Smooth muscle cell of the brain vasculature (primary cell): ENCODE data around the gene MAPT.
"Not testable (repeated sequence)": the region's sequence is repeated elsewhere in the genome, so short reads cannot be mapped to it uniquely, and the experiment has no call there.

Source experiments
- DNase-seq: peaks from one replicate; pipeline ENCODE4 v3.0.0-alpha.2; 2012; ENCODE audit warnings: low read depth, low spot score

The MAPT gene

DNA sequence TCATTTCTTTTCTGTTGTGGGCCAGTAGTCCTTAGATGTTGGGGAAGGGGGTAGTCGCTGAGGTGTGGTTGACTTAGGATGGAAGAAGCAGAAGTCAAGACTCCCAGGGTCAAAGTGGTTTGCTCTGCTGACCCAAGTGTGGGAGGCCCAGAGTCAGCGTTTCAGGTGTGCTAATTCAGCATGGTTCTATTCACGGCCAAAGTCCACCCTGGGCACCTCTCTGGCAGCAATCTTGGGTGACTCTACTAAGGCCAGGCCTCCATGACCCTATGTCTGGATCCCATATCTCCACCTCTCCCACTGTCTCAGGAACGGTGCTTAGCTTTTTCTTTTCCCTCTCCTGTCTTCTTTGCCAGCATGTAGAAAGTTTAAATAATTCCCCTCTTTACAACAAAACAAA is 32.9 kb downstream of the MAPT start:
- DNase-seq, result no peak

DNA sequence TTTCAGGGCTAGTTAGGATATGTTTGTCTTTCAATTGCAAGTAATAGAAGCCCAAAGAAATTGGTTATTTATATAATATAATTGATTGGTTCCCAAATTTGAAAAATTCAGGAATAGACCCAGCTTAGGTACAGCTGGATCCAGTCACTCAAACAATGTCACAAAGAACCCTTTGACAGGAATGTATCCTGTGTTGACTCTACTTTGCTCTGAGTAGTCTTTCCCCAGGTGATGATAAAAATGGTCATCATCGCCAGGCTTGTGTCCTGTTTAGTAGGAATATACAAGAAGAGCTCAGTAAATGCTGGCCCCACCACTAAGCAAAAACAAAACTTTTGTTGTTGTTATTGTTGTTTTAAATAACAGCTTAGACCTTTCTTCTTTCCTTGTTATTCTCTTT is 35.0 kb downstream of the MAPT start:
- no peak for DNase-seq

DNA sequence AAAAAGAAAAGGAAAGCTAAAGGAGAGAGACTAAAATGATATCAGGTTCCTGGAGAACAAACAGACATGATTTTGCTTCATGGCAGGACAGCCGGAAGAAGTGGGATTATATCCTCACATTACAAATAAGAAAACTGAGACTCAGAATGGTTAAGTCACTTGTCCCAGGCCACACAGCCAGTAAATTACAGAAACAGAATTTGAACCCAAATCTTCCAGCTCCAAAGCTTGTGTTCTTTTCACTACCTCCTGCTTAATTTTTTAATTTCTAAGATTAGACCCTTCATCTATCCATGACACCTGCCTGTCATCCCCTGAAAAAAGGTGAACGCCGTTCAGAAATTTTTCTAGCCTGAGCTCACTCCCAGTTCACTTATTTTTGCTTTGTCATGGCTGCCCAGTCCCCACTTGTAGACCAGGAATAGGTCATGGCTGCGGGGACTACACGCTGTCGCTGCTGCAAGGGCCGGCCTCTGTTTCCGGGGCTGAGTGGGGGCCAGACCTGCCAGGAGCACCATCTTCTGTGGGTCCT is 36.1 kb downstream of the MAPT start:
- no peak for DNase-seq

DNA sequence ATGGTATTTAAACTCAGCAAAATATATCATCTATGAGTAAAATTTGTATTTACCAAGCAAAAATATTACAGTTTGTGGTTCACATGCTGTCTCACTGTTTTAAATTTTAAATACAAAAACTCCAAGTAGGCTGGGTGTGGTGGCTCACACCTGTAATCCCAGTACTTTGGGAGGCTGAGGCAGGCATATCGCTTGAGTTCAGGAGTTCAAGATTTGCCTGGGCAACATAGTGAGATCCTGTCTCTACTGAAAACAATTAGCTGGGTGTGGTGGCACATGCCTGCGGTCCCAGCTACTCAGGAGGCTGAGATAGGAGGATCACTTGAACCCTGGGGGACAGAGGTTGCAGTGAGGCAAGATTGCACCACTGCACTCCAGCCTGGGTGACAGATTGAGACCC is 37.3 kb downstream of the MAPT start:
- no peak for DNase-seq

DNA sequence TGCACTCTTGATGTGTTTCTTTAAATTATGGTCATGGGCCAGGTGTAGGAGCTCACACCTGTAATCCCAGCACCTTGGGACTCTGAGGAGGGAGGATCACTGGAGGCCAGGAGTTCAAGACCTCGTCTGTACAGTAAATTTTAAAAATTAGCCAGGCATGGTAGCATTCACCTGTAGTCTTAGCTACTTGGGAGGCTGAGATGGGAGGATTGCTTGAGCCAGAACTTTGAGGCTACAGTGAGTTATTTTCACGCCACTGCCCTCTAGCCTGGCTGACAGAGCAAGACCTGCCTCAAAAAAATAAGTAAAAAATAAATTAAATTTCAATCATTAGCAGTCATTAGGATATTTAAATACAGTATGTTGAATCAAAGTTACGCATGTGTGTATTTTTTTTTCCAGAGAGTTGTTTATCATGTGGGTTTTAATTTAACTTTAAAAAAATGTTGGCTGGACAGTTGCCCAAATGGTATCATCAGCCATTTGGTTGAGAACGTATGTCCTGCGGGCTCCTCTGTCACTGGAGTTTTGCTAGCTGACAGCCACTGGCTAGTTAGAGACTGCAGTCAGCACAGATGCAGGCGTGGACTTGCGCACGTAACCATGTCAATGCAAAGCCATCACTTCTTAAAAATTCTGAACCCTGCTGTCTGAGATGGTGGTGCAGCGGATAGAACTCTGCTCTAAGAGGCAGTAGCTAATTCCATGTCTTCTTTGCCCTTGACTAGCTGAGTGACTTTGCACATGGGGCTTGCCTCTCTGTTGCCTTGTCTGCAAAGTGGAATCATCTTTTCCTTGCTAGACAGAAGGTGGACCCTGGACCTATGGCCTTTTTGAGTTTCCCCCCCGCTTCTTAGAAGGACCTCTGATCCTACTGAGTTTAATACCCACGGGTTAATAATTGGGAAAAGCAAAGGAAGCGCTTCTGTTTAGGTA is 40.0 kb downstream of the MAPT start:
- DNase-seq, result no peak

DNA sequence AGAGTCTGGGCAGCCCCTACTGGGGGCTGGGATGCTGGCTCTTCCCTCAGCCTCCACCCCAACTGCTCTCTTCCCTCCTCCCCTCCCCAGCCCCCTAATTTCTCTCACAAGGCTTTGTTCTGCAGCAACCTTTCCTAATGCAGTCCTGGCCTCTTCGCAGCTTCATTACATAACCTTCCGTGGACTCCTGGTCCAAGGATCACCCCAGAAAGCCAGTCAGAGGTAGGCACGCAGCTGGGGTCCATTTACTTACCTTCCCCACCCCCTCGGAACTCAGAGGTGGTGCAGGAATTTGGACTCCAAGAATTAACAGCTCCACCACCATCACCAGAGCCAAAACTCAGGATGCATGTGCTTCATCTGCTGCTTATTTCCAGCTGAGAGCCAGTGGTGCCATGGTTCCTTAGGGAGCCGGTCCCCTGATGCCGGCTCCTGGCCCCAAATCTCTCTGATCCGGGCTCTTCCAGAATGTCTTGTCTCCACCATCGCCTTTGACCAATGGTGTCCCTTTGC is 40.9 kb downstream of the MAPT start:
- DNase-seq, result no peak

DNA sequence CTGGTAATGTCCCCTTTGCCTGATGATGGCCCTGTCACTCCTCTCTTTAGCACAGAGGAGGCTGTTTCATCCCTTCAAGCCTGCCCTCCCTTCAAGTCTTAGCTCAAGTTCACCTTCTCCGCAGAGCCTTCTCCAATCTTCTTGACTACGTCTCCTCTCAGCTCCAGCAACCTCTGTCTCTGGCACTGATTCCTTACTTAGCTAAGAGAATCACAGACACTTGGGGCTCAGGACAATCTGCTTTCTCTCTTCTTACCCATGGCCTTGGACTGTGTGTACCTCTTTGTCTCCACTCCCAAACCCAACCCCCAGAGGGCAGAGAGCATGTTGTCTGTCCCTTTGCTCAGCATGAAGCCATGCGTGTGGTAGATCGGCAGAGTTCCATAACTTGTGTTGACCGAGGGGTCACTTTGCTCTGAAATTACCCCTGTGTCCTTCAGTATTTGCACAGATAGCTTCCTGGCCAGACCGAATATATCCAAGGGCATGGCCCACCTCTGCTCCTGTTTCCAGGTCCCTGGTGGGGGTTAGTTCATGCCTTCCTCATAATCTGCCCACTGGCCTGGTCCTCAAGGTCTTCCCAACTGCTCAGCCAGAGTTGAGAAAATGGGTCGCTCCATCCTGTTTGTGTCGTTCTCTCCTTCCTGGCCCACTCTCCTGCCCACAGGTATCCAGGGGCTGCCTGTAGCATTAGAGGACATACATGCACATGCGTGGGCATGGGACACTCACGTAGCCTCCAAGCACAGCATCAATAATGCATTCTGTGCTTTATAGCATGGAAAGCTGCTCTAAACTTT is 41.6 kb downstream of the MAPT start:
- DNase-seq, result no peak

DNA sequence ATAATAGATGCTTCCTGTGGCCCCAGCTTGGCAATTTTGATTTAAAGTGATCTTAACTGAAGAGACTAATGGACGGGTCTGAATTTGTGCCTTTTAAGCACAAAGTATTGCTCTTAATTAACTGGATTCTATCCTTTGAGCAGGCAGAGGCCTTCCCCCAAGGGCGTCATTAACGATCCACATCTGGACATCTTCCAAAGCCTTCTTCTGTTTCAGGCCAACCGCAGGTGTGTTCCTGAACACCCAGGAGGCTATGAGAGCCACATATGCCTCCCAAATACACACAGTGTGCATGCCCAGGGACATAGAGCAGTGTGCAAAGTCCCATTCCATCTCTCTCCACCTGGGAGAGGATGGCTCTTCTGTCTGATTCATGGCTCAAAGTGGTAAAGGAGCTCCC is 42.3 kb downstream of the MAPT start:
- DNase-seq, result no peak

DNA sequence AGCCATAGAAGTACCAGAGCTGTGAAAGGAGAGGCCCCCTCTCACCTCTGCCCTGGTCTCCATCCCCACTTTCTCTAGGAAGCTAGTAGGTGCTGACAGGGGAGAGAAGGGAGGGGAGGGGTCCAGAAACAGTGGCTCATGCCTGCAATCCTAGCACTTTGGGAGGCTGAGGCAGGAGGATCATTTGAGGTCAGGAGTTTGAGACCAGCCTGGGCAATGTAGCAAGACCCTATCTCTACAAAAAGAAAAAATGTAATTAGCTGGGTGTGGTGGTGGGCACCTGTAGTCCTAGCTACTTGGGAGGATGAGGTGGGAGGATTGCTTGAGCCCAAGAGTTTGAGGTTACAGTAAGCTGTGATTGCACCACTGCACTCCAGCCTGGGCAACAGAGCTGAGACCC is 42.8 kb downstream of the MAPT start:
- not testable (repeated sequence) for DNase-seq

DNA sequence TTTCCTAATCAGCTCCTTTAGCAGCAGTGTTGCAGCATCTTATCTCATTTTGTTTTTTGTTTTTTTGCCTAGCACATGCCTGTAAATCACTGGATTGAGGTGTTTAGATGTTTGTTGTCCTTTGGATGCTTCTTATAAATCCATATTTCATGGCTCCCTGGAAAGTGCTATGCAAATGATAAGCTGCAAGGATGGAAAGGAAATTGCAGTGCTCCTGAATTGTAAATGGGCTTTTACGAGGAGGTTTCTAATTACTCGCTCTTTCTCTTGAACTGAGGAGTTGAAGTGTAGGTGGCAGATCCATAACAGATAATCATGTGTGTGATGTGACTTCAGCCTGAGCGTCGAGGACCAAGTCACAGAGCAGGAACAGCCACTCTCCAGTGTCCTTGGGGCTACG is 45.0 kb downstream of the MAPT start:
- DNase-seq, result no peak

DNA sequence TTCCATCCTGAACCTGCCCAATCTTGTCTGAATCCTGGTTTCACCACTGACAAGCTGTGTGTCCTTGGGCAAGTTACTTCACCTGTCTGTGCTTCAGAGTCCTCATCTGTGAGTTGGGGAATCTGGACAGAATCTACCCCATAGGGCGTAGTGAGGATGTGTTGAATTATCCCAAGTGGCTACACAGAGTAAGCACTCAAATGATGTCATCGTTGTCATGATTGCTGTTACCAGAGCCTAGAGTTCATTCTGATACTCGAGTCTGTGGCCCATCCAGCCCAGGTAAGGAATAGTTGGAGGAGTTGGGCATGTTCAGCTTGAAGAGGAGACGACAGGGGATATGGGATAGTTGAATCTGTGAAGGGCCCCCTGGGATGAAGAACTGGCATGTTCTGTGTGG is 45.9 kb downstream of the MAPT start:
- no peak for DNase-seq

DNA sequence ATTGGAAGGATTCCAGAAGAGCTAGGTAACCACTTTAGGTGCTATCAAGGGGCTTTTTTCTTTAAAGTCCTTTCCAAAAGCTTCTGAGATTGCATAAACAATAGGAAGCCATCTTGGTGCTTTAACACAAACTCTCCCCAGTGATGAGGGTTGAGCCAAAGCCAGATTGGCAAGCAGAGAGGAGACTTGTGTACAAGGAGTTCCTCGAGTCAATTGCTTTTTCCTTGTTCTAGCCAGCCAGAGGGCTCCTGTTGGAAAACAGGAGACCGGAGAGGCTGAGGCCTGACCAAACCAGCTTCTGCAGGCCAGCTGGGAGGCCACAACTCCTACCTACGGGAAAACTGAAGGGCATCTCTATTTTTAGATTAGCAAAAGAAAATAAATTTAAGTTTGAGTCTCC is 46.5 kb downstream of the MAPT start:
- DNase-seq, result no peak

DNA sequence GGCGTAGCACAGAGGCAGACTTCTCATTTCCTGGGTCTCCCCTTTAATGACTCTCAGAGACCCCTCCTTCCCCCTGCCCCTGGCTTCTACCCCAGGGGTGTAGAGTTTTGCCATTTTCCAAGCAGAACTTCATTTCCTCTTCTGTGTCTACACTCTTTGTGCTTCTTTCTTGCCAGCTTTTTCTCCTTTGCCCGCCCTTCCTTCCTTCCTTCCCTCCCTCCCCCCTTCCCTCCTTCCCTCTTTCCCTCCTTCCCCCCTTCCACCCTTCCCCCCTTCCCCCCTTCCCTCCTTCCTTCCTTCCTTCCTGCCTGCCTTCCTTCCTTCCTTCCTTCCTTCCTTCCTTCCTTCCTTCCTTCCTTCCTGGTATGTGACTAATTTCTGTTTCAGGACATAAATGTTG is 47.0 kb downstream of the MAPT start:
- DNase-seq, result no peak

DNA sequence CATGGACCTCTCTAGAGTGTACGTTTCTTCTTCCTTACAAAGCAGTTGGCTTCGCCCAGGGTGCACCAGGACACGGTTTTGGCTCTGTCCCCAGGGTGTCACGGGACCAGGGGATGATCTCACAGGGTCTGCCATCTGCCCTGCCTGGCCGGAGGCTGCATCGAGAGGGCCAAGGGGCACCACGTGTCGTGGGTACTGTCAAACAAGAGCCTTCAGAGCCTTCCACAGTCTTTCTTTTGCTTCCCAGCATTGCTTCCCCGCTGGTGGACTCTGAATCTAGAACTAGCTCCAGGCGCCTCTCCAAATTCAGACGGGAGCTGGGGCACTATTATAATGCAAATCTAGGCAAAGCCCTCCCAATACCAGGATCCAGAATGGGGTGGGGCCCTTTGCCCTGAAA is 47.9 kb downstream of the MAPT start:
- DNase-seq, result no peak

DNA sequence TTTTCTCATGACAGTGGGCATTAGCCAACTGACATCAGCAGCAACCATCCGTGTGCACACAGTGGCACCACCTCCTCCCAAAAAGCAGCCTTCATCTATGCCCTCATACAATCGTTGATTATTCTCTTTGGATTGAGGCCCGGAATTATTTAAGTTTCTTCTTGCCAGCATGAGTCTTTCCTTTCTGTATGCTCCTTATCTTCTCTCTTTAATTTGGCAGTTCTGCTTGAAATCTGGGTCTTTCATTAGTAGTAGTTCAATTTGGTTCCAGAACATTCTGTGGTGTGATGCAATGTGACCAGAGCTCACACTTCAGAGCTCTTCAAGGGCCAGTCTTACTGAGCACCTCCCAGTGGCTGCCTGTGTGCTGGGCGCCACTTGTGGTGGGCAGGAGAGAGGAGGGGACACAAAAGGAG is 52.5 kb downstream of the MAPT start:
- DNase-seq, result no peak

DNA sequence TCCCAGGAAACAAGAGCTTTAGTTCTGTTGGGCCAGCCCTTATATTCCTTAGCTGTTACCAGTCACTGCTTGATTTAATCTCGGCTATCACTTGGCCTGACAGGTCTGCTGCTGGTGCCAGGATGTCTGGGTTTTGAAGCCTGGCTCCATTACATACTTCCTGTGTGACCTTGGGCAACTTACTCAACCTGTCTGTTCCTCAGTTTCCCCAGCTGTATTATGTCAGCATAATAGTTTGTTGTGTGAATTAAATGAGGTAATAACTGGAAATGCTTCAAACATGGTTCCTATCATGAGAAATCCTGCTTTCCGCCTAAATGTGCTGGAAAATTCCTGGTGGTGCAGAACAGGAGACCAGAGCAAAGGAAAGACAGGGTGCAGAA is 54.1 kb downstream of the MAPT start:
- no peak for DNase-seq

DNA sequence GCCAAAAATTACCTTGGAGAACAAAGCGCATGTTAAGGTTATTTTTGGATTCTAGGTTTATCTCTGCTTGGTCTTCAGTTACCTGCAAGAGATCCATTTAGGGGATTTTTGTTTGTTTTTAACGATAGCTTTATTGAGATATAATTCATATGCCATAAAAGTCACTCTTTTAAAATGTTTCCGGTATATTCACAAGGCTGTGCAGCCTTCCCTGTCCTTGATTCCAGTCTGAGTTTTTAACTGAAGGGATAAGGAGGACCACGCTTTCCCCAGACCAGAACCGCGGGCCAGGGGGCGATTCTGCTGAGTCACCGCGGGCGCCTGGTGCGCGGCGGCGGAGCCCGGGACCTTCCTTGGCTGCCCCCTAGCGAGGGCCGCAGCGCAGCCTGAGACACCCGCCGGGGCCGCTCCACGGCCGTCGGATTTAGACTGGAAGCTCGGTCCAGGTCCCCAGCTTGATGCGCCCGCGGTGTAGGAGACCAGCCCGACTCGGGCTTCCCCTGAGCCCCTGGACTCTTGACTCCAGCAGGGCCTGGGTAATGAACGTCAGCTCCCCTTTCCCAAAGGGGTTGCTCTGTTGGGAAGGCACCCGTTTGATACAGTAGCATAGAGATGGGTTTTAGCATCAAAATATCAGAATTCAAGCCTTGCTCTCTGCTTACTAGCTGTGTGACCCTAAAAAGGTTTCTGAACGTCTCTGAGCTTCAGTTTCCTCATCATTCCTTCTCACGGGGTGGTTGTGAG is 54.7 kb downstream of the MAPT start:
- DNase-seq, result no peak

DNA sequence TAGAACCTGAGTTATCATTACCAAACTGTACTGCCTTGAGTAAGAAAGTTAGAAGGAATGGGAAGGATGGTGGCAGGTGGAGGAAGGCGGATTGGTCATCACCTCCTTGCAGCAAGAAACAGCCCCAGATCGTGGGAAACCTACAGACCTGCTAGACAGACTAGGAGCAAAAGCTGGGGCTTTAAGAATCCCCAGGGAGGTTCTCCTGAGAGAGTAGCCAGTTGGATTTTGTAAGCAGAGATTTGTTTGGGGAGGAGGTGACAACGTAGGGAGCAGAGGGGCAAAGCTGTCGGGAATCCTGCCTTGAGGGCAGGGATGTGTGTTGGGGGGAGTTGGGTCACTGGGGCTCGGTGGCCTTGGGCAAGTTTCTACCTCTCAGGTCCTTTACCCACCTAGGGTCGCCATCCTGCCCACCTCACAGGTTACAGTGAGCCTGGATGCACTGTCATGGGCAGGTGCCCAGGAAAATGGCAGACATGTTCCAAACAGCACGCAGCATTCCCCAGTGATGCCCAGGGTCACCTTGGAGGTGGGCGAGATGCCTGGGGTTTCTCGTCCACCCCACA is 55.5 kb downstream of the MAPT start:
- no peak for DNase-seq

DNA sequence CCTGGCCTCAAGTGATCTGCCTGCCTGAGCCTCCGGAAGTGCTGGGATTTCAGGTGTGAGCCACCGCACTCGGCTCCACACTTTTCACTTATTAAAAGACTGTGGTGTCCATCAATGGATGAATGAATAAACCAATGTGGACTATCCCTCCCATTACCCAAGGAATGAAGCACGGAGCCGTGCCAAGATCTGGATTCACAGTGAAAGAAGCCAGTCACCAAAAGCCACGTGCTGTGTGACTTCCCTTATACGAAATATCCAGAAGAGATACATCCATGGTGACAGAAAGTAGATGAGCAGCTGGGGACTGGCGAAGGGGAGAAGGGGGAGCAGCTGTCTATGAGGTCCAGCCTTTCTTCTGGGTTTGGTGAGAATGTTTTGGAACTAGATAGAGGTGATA is 56.5 kb downstream of the MAPT start:
- no peak for DNase-seq

DNA sequence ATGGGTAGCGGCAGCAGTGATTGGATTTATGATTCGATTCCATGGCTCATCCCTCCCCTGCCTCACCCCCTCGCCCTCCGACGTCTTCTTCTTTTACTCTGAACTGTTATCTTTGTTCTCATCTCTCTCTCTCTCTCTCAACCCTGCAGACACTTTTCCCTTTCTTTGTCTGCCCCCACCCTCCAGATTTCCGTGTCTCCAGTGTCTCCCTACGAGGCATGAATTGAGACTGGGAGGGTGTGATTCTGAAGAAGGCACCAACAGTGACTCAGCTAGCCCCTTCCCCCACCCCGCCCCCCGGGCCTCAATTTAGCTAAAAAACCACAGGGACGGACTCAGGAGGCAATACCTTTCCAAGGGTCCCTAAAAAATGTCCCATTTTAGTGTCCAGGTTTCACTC is 57.0 kb downstream of the MAPT start:
- no peak for DNase-seq

DNA sequence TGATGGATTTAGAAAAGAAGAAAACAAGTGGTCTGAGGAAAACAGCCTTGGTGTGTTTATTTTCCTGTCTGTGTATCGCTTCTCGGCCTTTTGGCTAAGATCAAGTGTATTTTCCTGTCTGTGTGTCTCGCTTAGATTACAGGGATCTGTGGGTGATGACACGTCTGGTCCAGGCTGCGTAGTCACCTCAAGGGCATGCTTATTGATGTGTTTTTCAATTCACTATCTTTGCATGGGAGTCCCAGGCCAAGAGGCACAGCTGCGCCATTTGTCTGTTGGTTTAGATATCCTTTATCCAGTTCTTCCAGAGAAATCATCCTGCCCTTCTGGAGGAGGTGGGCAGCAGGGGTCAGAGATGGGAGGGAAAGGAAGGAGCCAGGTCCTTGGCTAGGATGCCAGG is 57.6 kb downstream of the MAPT start:
- no peak for DNase-seq
